ENCODE results near the gene LGALS3BP. TPM values are rescaled to one million over a fixed set of nuclear protein-coding genes. Genes with fewer than 3 reads are reported as not detected.

The LGALS3BP gene
- total RNA-seq, 1 donor from 2014 or later, result 373 TPM

GRCh38 chr17:78972507-78973105 is 7.1 kb downstream of the LGALS3BP start:
- H3K36me3 Mint-ChIP-seq, result peaks cover 6% of the 10 kb centered on the region
- no peaks in the 10 kb centered on the region for H3K9me3 Mint-ChIP-seq
- H3K27ac Mint-ChIP-seq, result no peak overlapping the region

GRCh38 chr17:78971756-78972506 is 7.8 kb downstream of the LGALS3BP start:
- Mint-ChIP-seq H3K36me3 (peaks cover 6% of the 10 kb centered on the region), H3K4me1 (peaks cover 28% of the 10 kb centered on the region), H3K9me3 (no peaks in the 10 kb centered on the region), H3K27ac (peak overlapping the region; percentile 92), H3K27me3 (ENCODE audit: low read depth) (no peaks in the 10 kb centered on the region), H3K4me3 (no peak overlapping the region)
- no peak for TF ChIP-seq CTCF (IDR thresholded peaks at IDR 0.05; ENCODE audit: unreplicated experiment)
- DNase-seq (ENCODE audit: low spot score in 2 of 2, unreplicated experiment in 2 of 2), result no peak

More at GRCh38 chr17:78972507-78973105, 7.1 kb downstream of the LGALS3BP start:
- H3K4me1 Mint-ChIP-seq, result peaks cover 35% of the 10 kb centered on the region
- no peak for DNase-seq (ENCODE audit: low spot score in 2 of 2, unreplicated experiment in 2 of 2)
- H3K4me3 Mint-ChIP-seq, result no peak overlapping the region
- no peak for TF ChIP-seq CTCF (IDR thresholded peaks at IDR 0.05; ENCODE audit: unreplicated experiment)
- no peaks in the 10 kb centered on the region for H3K27me3 Mint-ChIP-seq (ENCODE audit: low read depth)

- peaks cover 25% of the 10 kb centered on the region for H3K4me1 Mint-ChIP-seq
- peak; percentile 60 to 85 for DNase-seq (ENCODE audit: low spot score in 2 of 2, unreplicated experiment in 2 of 2)
- no peak overlapping the region for H3K4me3 Mint-ChIP-seq
- no peaks in the 10 kb centered on the region for H3K9me3 Mint-ChIP-seq
- peaks cover 11% of the 10 kb centered on the region for H3K36me3 Mint-ChIP-seq
- TF ChIP-seq CTCF (IDR thresholded peaks at IDR 0.05; ENCODE audit: unreplicated experiment), result peak; percentile 84
- H3K27ac Mint-ChIP-seq, result peak overlapping the region; percentile 92
- H3K27me3 Mint-ChIP-seq (ENCODE audit: low read depth), result no peaks in the 10 kb centered on the region
Measured at GRCh38 chr17:78970834-78971755, 8.6 kb downstream of the LGALS3BP start.

GRCh38 chr17:78969865-78970264 is 9.9 kb downstream of the LGALS3BP start:
- H3K27me3 Mint-ChIP-seq (ENCODE audit: low read depth), result no peaks in the 10 kb centered on the region
- no peak overlapping the region for H3K27ac Mint-ChIP-seq
- no peaks in the 10 kb centered on the region for H3K9me3 Mint-ChIP-seq
- no peak overlapping the region for H3K4me3 Mint-ChIP-seq
- no peak for DNase-seq (ENCODE audit: low spot score in 2 of 2, unreplicated experiment in 2 of 2)
- H3K36me3 Mint-ChIP-seq, result peaks cover 15% of the 10 kb centered on the region
- no peak for TF ChIP-seq CTCF (IDR thresholded peaks at IDR 0.05; ENCODE audit: unreplicated experiment)
- peaks cover 14% of the 10 kb centered on the region for H3K4me1 Mint-ChIP-seq

- H3K27ac Mint-ChIP-seq, result no peak overlapping the region
- TF ChIP-seq CTCF (IDR thresholded peaks at IDR 0.05; ENCODE audit: unreplicated experiment), result no peak
- peaks cover 10% of the 10 kb centered on the region for H3K4me1 Mint-ChIP-seq
- DNase-seq (ENCODE audit: low spot score in 2 of 2, unreplicated experiment in 2 of 2), result no peak
- H3K9me3 Mint-ChIP-seq, result no peaks in the 10 kb centered on the region
- no peak overlapping the region for H3K4me3 Mint-ChIP-seq
- H3K27me3 Mint-ChIP-seq (ENCODE audit: low read depth), result no peaks in the 10 kb centered on the region
- peaks cover 15% of the 10 kb centered on the region for H3K36me3 Mint-ChIP-seq
Measured at GRCh38 chr17:78967782-78968362, 11.9 kb downstream of the LGALS3BP start.
